HepG2 (cell line): ENCODE measurements around the gene GPBAR1. TPM values are rescaled to one million over a fixed set of nuclear protein-coding genes. Genes with fewer than 3 reads are reported as not detected.
A peak's percentile ranks its signal among the peaks of the same experiment; 100 is the strongest.

Source experiments
- FIP1L1 ChIP-seq: fragments of 200-400 bp; formaldehyde crosslinking; IDR thresholded peaks from 2 replicates; pipeline ENCODE4 v1.6.1; 2018; ENCODE audit warnings: low read depth, mild to moderate bottlenecking, low read length, moderate library complexity, borderline replicate concordance; ENCODE audit not compliant: insufficient read depth
- FOXO1 ChIP-seq: sonication (generic); formaldehyde crosslinking; IDR thresholded peaks from 2 replicates; pipeline ENCODE4 v1.4.0; 2020; ENCODE audit warnings: missing genetic modification reagents
- GABPB1 ChIP-seq: IDR thresholded peaks from 2 replicates; pipeline ENCODE4 v1.6.1; 2016; ENCODE audit warnings: mild to moderate bottlenecking, missing genetic modification reagents, moderate library complexity, missing compliant biosample characterization
- HIVEP1 ChIP-seq: sonication (generic); formaldehyde crosslinking; IDR thresholded peaks from 2 replicates; pipeline ENCODE4 v1.4.0; 2020; ENCODE audit warnings: mild to moderate bottlenecking, missing genetic modification reagents
- HNRNPUL1 ChIP-seq: fragments of 200-400 bp; formaldehyde crosslinking; IDR thresholded peaks from 2 replicates; pipeline ENCODE4 v1.6.1; 2017; ENCODE audit warnings: low read depth, mild to moderate bottlenecking, low read length, moderate library complexity
- JDP2 ChIP-seq: sonication (generic); formaldehyde crosslinking; IDR thresholded peaks from 2 replicates; pipeline ENCODE4 v1.8.1; 2022; ENCODE audit warnings: missing genetic modification reagents, borderline replicate concordance
- KAT7 ChIP-seq: IDR thresholded peaks from 2 replicates; pipeline ENCODE4 v1.6.1; 2018; ENCODE audit warnings: borderline replicate concordance, missing compliant biosample characterization
- MAFF ChIP-seq: IDR thresholded peaks from 2 replicates; pipeline ENCODE4 v1.6.1; 2011; ENCODE audit warnings: low read depth, low read length, improper control_type of control experiment
- MZF1 ChIP-seq: sonication (generic); formaldehyde crosslinking; IDR thresholded peaks from 2 replicates; pipeline ENCODE4 v1.8.1; 2023; ENCODE audit warnings: mild to moderate bottlenecking, missing genetic modification reagents, borderline replicate concordance
- RELA ChIP-seq: sonication (generic); formaldehyde crosslinking; IDR thresholded peaks from 2 replicates; pipeline ENCODE4 v1.4.0; 2020; ENCODE audit warnings: missing genetic modification reagents
- SP140L ChIP-seq: sonication (generic); formaldehyde crosslinking; IDR thresholded peaks from 2 replicates; pipeline ENCODE4 v1.4.0; 2020; ENCODE audit warnings: missing genetic modification reagents, borderline replicate concordance
- STAT5B ChIP-seq: sonication (generic); formaldehyde crosslinking; IDR thresholded peaks from 2 replicates; pipeline ENCODE4 v1.4.0; 2020; ENCODE audit warnings: missing genetic modification reagents
- THAP11 ChIP-seq: IDR thresholded peaks from 2 replicates; pipeline ENCODE4 v1.6.1; 2016; ENCODE audit warnings: missing biosample characterization, missing genetic modification reagents
- ZBTB7A ChIP-seq: sonication (generic); formaldehyde crosslinking; IDR thresholded peaks from 2 replicates; pipeline ENCODE4 v1.8.0; 2022; ENCODE audit warnings: mild to moderate bottlenecking, missing genetic modification reagents
- ZNF879 ChIP-seq: sonication (generic); formaldehyde crosslinking; IDR thresholded peaks from 2 replicates; pipeline ENCODE4 v1.8.1; 2023; ENCODE audit warnings: missing genetic modification reagents
- ZSCAN30 ChIP-seq: sonication (generic); formaldehyde crosslinking; IDR thresholded peaks from 2 replicates; pipeline ENCODE4 v1.5.0; 2020; ENCODE audit warnings: mild to moderate bottlenecking, missing genetic modification reagents
- polyA plus RNA-seq, 8 experiments: library from polyadenylated mRNA; depleted of rRNA in 3 of 8; stranded (reverse) in 7 of 8; unstranded in 1 of 8; fragments of >200 nt; fragmentation: Illumina TruSeq in 4 of 8; extraction: Trizol in 4 of 8; gene quantifications; 2 replicates each; pipeline versions ENCODE4 v1.2.1 to v1.2.3, GENCODE V29; 2011 to 2016; ENCODE audit warnings: low read depth in 4 of 8, missing spikeins in 1 of 8, mixed read lengths in 1 of 8; ENCODE audit not compliant: insufficient read depth in 1 of 8
- total RNA-seq, 5 experiments: library from RNA; depleted of rRNA; stranded (reverse); fragments of >200 nt; fragmentation: Illumina TruSeq; extraction: Trizol; gene quantifications; 2 replicates each; pipeline ENCODE4 v1.2.3, GENCODE V29; 2016; ENCODE audit warnings: low read depth in 1 of 5
- TF ChIP-seq, protein P1 (sequence below): sonication (generic); formaldehyde crosslinking; IDR thresholded peaks from 2 replicates; pipeline ENCODE4 v1.4.0; 2020; ENCODE audit warnings: missing genetic modification reagents
- TF ChIP-seq, protein P2 (sequence below): sonication (generic); formaldehyde crosslinking; IDR thresholded peaks from 2 replicates; pipeline ENCODE4 v1.8.0; 2022; ENCODE audit warnings: mild to moderate bottlenecking, missing genetic modification reagents, moderate library complexity
- TF ChIP-seq, protein P3 (sequence below): sonication (generic); formaldehyde crosslinking; IDR thresholded peaks from 2 replicates; pipeline ENCODE4 v1.8.1; 2023; ENCODE audit warnings: missing genetic modification reagents, inconsistent platforms, borderline replicate concordance
- TF ChIP-seq, protein P4 (sequence below): IDR thresholded peaks from 2 replicates; pipeline ENCODE4 v1.6.1; 2016

Gene GPBAR1
- total and polyA plus RNA-seq, 2 of the 13 experiments (the other 11 are each of a cell fraction or from before 2014, with no cell fraction given): 0.05 to 0.09 TPM

DNA sequence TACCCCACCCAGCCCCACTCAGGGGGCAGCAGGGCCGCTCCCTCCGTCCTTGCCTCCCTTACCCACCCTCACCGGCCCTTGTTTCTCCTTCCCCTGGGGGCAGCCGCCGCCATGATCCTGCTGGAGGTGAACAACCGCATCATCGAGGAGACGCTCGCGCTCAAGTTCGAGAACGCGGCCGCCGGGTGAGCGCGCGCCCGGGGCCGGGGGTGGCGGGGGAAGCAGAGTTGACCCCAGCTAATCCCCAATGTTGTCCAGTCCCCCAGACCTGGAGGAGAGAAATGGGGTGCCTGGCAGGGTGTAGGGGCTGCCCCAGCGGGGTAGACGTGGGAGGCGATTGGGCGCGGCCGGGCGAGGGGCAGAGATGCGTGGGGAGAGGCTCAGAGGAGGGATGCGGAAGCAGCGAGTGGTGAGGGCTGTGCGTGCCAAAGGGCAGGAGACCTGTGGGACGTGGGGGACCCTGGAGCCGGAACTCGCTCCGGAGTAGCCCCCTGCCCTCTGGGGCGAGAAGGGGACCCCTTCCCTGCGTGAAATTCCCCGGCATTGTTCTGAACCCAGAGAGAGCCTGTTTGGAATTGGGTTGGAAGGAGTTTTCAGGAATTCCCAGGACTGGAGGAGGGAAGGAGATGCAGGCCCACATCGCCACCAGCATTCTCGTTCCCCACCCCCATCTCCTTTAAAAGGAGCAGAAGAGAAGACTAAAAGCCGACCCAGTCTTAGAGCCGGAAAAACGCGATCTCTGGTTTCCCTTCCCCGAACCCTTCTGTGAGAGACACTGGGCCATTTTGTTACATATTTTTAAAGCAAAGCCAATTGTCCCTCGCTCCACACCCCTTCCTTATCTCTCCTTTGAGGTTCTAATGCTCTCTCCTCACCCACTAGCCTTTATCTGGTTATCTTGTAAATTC, 43.2 kb upstream of the GPBAR1 start (continued):
- TF ChIP-seq THAP11 (no peak), HNRNPUL1 (no peak), STAT5B (CRISPR knock-in tag) (no peak), ZSCAN30 (CRISPR knock-in tag) (no peak), GABPB1 (CRISPR knock-in tag) (no peak; the same call in 1 of the 2 replicates), KAT7 (CRISPR knock-in tag) (peak; percentile 50; the same call in 1 of the 2 replicates), JDP2 (CRISPR knock-in tag) (no peak), RELA (no peak), MAFF (no peak), SP140L (CRISPR knock-in tag) (no peak), FOXO1 (CRISPR knock-in tag) (no peak), FIP1L1 (no peak), ZBTB7A (no peak; the same call in 1 of the 2 replicates), HIVEP1 (CRISPR knock-in tag) (no peak), MZF1 (no peak), ZNF879 (no peak)
- TF ChIP-seq, protein P1, sequence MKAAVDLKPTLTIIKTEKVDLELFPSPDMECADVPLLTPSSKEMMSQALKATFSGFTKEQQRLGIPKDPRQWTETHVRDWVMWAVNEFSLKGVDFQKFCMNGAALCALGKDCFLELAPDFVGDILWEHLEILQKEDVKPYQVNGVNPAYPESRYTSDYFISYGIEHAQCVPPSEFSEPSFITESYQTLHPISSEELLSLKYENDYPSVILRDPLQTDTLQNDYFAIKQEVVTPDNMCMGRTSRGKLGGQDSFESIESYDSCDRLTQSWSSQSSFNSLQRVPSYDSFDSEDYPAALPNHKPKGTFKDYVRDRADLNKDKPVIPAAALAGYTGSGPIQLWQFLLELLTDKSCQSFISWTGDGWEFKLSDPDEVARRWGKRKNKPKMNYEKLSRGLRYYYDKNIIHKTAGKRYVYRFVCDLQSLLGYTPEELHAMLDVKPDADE (CRISPR knock-in tag): no peak
- TF ChIP-seq, protein P2, sequence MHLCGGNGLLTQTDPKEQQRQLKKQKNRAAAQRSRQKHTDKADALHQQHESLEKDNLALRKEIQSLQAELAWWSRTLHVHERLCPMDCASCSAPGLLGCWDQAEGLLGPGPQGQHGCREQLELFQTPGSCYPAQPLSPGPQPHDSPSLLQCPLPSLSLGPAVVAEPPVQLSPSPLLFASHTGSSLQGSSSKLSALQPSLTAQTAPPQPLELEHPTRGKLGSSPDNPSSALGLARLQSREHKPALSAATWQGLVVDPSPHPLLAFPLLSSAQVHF: no peak; the same call in 1 of the 2 replicates
- TF ChIP-seq, protein P3, sequence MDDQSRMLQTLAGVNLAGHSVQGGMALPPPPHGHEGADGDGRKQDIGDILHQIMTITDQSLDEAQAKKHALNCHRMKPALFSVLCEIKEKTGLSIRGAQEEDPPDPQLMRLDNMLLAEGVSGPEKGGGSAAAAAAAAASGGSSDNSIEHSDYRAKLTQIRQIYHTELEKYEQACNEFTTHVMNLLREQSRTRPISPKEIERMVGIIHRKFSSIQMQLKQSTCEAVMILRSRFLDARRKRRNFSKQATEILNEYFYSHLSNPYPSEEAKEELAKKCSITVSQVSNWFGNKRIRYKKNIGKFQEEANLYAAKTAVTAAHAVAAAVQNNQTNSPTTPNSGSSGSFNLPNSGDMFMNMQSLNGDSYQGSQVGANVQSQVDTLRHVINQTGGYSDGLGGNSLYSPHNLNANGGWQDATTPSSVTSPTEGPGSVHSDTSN (CRISPR knock-in tag): no peak
- TF ChIP-seq, protein P4, sequence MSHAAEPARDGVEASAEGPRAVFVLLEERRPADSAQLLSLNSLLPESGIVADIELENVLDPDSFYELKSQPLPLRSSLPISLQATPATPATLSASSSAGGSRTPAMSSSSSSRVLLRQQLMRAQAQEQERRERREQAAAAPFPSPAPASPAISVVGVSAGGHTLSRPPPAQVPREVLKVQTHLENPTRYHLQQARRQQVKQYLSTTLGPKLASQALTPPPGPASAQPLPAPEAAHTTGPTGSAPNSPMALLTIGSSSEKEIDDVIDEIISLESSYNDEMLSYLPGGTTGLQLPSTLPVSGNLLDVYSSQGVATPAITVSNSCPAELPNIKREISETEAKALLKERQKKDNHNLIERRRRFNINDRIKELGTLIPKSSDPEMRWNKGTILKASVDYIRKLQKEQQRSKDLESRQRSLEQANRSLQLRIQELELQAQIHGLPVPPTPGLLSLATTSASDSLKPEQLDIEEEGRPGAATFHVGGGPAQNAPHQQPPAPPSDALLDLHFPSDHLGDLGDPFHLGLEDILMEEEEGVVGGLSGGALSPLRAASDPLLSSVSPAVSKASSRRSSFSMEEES (CRISPR knock-in tag): no peak
